Measurements from ENCODE around the gene PLEKHG3. TPM values are rescaled to one million over a fixed set of nuclear protein-coding genes. Genes with fewer than 3 reads are reported as not detected.

The PLEKHG3 gene
- polyA plus RNA-seq, 3 donors = 6.3 to 21.6 (median 13.0) TPM

GRCh38 chr14:64675312-64675711 lies 28.9 kb upstream of the PLEKHG3 start:
- Histone ChIP-seq H3K36me3 (replicated peaks in 1 of 2; ENCODE audit: control insufficient read depth in 1 of 2, insufficient read depth in 2 of 2, low read length in 2 of 2) (no peaks in the 10 kb centered on the region), H2AFZ (ENCODE audit: insufficient read depth, low read depth, low read length, poor library complexity, severe bottlenecking) (no peak overlapping the region), H3K9me3 (replicated peaks in 1 of 2; ENCODE audit: control insufficient read depth in 1 of 2, insufficient read depth in 1 of 2, low read length in 2 of 2) (no peaks in the 10 kb centered on the region), H3K4me2 (replicated peaks; ENCODE audit: extremely low read depth, low read length, poor library complexity, severe bottlenecking) (peak overlapping the region; percentile 16), H3K4me3 (replicated peaks in 1 of 3; ENCODE audit: low read depth in 2 of 3, low read length in 3 of 3) (no peak overlapping the region), H3K4me1 (ENCODE audit: control insufficient read depth in 1 of 2, insufficient read depth in 2 of 2, low read length in 2 of 2) (peaks cover 45 to 55% of the 10 kb centered on the region in 2 donors), H3K79me2 (ENCODE audit: insufficient read depth, low read length) (no peaks in the 10 kb centered on the region), H3K9ac (ENCODE audit: insufficient read depth, low read length, poor library complexity, severe bottlenecking) (no peak overlapping the region), H4K20me1 (ENCODE audit: insufficient read depth, low read length) (no peaks in the 10 kb centered on the region), H3K27ac (ENCODE audit: low read depth in 1 of 2, low read length in 2 of 2) (no peak overlapping the region), H3K27me3 (ENCODE audit: control insufficient read depth in 2 of 2, insufficient read depth in 2 of 2, low read length in 2 of 2) (no peaks in the 10 kb centered on the region)
- H3K4me3 Mint-ChIP-seq = peak overlapping the region in 1 of 2 donors; percentile 35
- DNase-seq = no peak
- peak overlapping the region in 1 of 7 donors; percentile 18 for H3K27ac Mint-ChIP-seq
- intact Hi-C loops (cut with micrococcal nuclease) = no loop called here
- 80% methylated on average over 1 of the region's 3 CpGs for WGBS (ENCODE audit: insufficient coverage)
- peaks cover 3 to 12% (median 5%) of the 10 kb centered on the region in 3 donors for H3K27me3 Mint-ChIP-seq (ENCODE audit: low read depth in 3 of 3)
- H3K9me3 Mint-ChIP-seq = peaks cover 0 to 6% (median 4%) of the 10 kb centered on the region in 7 donors
- no peak for TF ChIP-seq CTCF (IDR thresholded peaks at IDR 0.05)
- H3K4me1 Mint-ChIP-seq = peaks cover 55% of the 10 kb centered on the region
- H3K36me3 Mint-ChIP-seq = no peaks in the 10 kb centered on the region

DNA sequence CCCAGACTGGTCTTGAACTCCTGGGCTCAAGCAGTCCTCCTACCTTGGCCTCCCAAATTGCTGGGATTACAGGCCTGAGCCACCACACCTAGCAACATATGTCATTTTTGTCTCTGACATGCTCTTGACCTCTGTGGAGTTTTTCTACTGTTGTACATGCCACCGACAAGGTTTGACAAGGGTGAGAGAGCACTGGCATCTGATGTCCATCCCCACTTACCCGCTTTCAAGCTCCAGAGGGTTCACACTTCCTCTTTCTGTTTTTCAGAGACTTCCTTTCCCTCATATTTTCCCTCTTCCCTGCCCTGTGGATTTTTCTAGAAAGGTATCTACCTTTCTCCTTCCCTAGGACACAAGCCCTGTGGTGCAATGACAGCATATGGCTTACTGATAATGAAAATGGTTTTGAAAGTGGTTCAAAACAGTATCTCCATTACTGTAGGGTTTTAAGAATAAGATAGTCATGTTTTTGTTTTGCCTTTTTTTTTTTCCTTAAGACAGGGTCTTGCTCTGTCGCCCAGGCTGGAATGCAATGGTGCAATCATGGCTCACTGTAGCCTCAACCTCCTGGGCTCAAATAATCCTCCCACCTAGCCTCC lies 27.7 kb upstream of the PLEKHG3 start:
- Histone ChIP-seq H3K27me3 (ENCODE audit: control insufficient read depth in 2 of 2, insufficient read depth in 2 of 2, low read length in 2 of 2) (no peaks in the 10 kb centered on the region), H3K9me3 (replicated peaks in 1 of 2; ENCODE audit: control insufficient read depth in 1 of 2, insufficient read depth in 1 of 2, low read length in 2 of 2) (no peaks in the 10 kb centered on the region), H3K27ac (ENCODE audit: low read depth in 1 of 2, low read length in 2 of 2) (no peak overlapping the region), H3K79me2 (ENCODE audit: insufficient read depth, low read length) (no peaks in the 10 kb centered on the region), H2AFZ (ENCODE audit: insufficient read depth, low read depth, low read length, poor library complexity, severe bottlenecking) (no peak overlapping the region), H3K36me3 (replicated peaks in 1 of 2; ENCODE audit: control insufficient read depth in 1 of 2, insufficient read depth in 2 of 2, low read length in 2 of 2) (no peaks in the 10 kb centered on the region), H3K4me2 (replicated peaks; ENCODE audit: extremely low read depth, low read length, poor library complexity, severe bottlenecking) (no peak overlapping the region), H3K9ac (ENCODE audit: insufficient read depth, low read length, poor library complexity, severe bottlenecking) (no peak overlapping the region), H4K20me1 (ENCODE audit: insufficient read depth, low read length) (no peaks in the 10 kb centered on the region), H3K4me3 (replicated peaks in 1 of 3; ENCODE audit: low read depth in 2 of 3, low read length in 3 of 3) (no peak overlapping the region), H3K4me1 (ENCODE audit: control insufficient read depth in 1 of 2, insufficient read depth in 2 of 2, low read length in 2 of 2) (peaks cover 47 to 58% of the 10 kb centered on the region in 2 donors)
- Mint-ChIP-seq H3K27me3 (ENCODE audit: low read depth in 3 of 3) (peaks cover 3 to 12% (median 3%) of the 10 kb centered on the region in 3 donors), H3K4me3 (no peak overlapping the region), H3K27ac (peak overlapping the region in 2 of 7 donors; percentile 2 to 56), H3K9me3 (peaks cover 0 to 6% (median 4%) of the 10 kb centered on the region in 7 donors), H3K4me1 (peaks cover 61% of the 10 kb centered on the region), H3K36me3 (no peaks in the 10 kb centered on the region)
- no peak for TF ChIP-seq CTCF (IDR thresholded peaks at IDR 0.05)
- intact Hi-C loops (cut with micrococcal nuclease) = no loop called here
- DNase-seq = peak in 2 of 3 donors; percentile 26 to 38
- 0% methylated on average over 1 of the region's 3 CpGs for WGBS (ENCODE audit: insufficient coverage)

Data from CD14-positive monocyte (primary cell).